Testis (tissue), 2 donors: ENCODE measurements around the gene TNXB.
"Not testable (repeated sequence)": the region's sequence is repeated elsewhere in the genome, so short reads cannot be mapped to it uniquely, and the experiment has no call there.

Experiments
- CTCF ChIP-seq, 3 experiments: fragments of 450-650 bp in 2 of 3; fragments of 200-600 bp in 1 of 3; sonication (generic) in 1 of 3; IDR thresholded peaks; one replicate each; pipeline ENCODE4 v1.5.1; 2016 to 2019; ENCODE audit warnings: antibody characterized with exemption in 3 of 3, mild to moderate bottlenecking in 2 of 3, moderate library complexity in 1 of 3
- POLR2A ChIP-seq: fragments of 450-650 bp; IDR thresholded peaks from one replicate; pipeline ENCODE4 v1.6.1; 2017; ENCODE audit warnings: antibody characterized with exemption, mild to moderate bottlenecking, moderate library complexity

DNA sequence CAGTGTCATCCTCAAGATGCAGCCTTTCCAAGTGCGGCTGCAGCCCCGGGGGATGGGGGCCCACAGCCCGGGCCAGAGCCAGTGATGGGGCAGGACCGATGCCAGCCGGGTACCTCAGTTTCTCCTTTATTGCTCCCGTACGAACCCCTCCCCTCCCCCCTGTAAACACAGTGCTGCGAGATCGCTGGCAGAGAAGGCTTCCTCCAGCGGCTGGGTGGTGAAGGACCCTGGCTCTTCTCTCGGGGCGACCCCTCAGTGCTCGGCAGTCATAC lies 68.2 kb downstream of the TNXB start:
- TF ChIP-seq CTCF (IDR thresholded peaks at IDR 0.05); POLR2A: not testable (repeated sequence)
